Measurements from ENCODE around the gene MEN1.

DNA sequence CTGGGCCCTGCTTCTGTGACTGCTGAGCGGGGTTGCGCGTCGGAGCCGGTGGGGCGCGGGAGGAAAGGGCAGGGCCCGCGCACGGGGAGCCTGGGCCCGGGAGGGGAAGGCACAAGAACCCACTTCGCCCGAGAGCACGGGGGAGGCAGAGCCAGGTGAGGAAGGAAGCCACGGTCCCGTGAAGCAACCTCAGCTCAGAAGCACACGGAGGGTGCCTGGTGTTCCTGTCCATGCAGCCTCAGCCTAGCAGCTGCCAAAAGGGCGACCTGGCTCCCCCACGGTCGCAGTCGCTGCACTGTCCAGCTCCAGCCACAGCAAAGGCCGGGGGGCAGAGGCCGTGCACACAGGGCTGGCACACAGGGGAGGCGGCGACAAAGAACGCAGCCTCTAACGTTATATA lies 43.4 kb upstream of the MEN1 start:
- TF ChIP-seq, protein P1, sequence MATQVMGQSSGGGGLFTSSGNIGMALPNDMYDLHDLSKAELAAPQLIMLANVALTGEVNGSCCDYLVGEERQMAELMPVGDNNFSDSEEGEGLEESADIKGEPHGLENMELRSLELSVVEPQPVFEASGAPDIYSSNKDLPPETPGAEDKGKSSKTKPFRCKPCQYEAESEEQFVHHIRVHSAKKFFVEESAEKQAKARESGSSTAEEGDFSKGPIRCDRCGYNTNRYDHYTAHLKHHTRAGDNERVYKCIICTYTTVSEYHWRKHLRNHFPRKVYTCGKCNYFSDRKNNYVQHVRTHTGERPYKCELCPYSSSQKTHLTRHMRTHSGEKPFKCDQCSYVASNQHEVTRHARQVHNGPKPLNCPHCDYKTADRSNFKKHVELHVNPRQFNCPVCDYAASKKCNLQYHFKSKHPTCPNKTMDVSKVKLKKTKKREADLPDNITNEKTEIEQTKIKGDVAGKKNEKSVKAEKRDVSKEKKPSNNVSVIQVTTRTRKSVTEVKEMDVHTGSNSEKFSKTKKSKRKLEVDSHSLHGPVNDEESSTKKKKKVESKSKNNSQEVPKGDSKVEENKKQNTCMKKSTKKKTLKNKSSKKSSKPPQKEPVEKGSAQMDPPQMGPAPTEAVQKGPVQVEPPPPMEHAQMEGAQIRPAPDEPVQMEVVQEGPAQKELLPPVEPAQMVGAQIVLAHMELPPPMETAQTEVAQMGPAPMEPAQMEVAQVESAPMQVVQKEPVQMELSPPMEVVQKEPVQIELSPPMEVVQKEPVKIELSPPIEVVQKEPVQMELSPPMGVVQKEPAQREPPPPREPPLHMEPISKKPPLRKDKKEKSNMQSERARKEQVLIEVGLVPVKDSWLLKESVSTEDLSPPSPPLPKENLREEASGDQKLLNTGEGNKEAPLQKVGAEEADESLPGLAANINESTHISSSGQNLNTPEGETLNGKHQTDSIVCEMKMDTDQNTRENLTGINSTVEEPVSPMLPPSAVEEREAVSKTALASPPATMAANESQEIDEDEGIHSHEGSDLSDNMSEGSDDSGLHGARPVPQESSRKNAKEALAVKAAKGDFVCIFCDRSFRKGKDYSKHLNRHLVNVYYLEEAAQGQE (IDR thresholded peaks at IDR 0.05; ENCODE audit: borderline replicate concordance): no peak
- TF ChIP-seq, protein P1 (CRISPR knock-in tag; IDR thresholded peaks at IDR 0.05; ENCODE audit: low read depth): no peak
- TF ChIP-seq POLR2A (conservative IDR thresholded peaks at IDR 0.05) (no peak), ZNF184 (CRISPR knock-in tag; IDR thresholded peaks at IDR 0.05) (no peak), ZNF24 (IDR thresholded peaks at IDR 0.05) (no peak), EGR1 (conservative IDR thresholded peaks at IDR 0.05) (no peak)
